ENCODE data around the gene FOXF1.

FOXF1 gene

GRCh38 chr16:86534779-86535615 lies 24.7 kb downstream of the FOXF1 start:
- no peak for DNase-seq

GRCh38 chr16:86536621-86537020 lies 26.3 kb downstream of the FOXF1 start:
- DNase-seq = no peak

GRCh38 chr16:86537486-86537885 lies 27.2 kb downstream of the FOXF1 start:
- no peak for DNase-seq

GRCh38 chr16:86538196-86538780 lies 28.0 kb downstream of the FOXF1 start:
- DNase-seq = no peak

GRCh38 chr16:86540894-86541293 lies 30.6 kb downstream of the FOXF1 start:
- no peak for DNase-seq

GRCh38 chr16:86541560-86541959 lies 31.2 kb downstream of the FOXF1 start:
- DNase-seq = no peak

- DNase-seq = no peak
Observed at GRCh38 chr16:86542756-86543750, 32.7 kb downstream of the FOXF1 start.

- no peak for DNase-seq
Observed at GRCh38 chr16:86545481-86545880, 35.2 kb downstream of the FOXF1 start.

GRCh38 chr16:86545954-86546637 lies 35.8 kb downstream of the FOXF1 start:
- DNase-seq = no peak

- DNase-seq = no peak
Observed at GRCh38 chr16:86546638-86547013, 36.3 kb downstream of the FOXF1 start.

GRCh38 chr16:86547286-86547685 lies 37.0 kb downstream of the FOXF1 start:
- no peak for DNase-seq

- no peak for DNase-seq
Observed at GRCh38 chr16:86549076-86549892, 39.0 kb downstream of the FOXF1 start.

GRCh38 chr16:86549893-86550190 lies 39.5 kb downstream of the FOXF1 start:
- DNase-seq = no peak

- no peak for DNase-seq
Observed at GRCh38 chr16:86550281-86550680, 40.0 kb downstream of the FOXF1 start.

- DNase-seq = no peak
Observed at GRCh38 chr16:86553356-86553755, 43.0 kb downstream of the FOXF1 start.

GRCh38 chr16:86554599-86554916 lies 44.2 kb downstream of the FOXF1 start:
- DNase-seq = no peak

- peak; percentile 96 for DNase-seq
Observed at GRCh38 chr16:86554917-86555703, 44.8 kb downstream of the FOXF1 start, which contains the start of gene MTHFSD. MTHFSD (minus strand) TSS chr16:86555235; CDS start chr16:86555184, 51 bp downstream.

GRCh38 chr16:86555704-86556075 lies 45.4 kb downstream of the FOXF1 start:
- no peak for DNase-seq

- no peak for DNase-seq
Observed at GRCh38 chr16:86556576-86556975, 46.2 kb downstream of the FOXF1 start.

- no peak for DNase-seq
Observed at GRCh38 chr16:86557587-86557986, 47.3 kb downstream of the FOXF1 start.
